ENCODE measurements around the gene RHOF.
"Not testable (repeated sequence)": the region's sequence is repeated elsewhere in the genome, so short reads cannot be mapped to it uniquely, and the experiment has no call there.

Gene RHOF

DNA sequence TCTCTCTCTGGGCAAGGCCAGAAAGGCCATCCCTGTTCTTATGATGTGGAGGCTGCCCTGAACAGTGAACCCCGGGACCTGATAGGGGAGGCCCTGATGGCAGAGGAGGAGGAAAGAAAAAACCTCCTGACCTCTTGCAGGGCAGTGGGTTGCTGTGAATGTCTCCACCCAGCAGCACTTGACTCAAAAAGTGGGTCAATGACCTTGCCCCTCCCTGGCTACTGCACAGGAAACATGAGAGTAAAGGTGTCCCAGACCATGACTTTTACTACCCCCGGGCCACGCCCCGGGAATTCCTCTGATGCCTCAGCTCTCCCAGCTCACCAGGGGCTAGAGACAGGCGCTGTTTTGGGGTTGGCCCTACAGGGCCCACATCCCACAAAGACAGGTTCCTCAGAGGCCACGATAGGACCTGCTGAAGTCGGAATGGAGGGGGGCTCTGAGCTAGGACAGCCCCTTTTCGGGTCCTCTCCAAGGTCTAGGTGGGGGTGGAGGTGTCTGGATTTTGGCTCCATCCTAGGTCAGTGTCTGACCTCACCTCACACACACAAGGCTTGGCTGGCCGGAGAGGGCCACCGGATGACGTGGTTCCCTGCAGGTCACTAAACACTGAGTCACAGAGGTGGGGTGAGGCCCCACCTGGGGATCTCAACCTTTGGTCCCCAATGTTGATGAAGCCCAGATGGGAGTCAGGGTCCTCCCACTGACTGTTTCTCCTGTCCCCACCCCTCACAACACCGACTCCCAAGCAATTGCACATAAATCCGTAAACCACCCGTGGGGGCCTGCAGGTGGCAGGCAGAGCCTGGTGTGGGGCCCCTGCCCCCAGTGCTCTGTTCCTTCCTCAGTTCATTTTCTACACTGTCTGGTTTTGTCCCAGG lies 1.6 kb downstream of the RHOF start:
- no peak for DNase-seq

DNA sequence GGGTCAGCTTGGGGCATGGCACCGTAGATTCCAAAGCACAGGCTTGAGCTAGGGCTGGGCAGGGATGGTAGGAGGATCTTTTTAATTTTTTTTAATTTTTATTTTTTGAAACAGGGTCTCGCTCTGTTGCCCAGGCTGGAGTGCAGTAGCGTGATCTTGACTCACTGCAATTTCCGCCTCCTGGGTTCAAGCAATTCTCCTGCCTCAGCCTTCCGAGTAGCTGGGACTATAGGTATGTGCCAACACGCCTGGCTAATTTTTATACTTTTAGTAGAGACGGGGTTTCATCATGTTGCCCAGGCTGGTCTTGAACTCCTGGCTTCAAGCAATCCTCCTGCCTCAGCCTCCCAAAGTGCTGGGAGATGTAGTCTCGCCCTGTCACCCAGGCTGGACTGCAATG lies 2.7 kb downstream of the RHOF start:
- not testable (repeated sequence) for DNase-seq

DNA sequence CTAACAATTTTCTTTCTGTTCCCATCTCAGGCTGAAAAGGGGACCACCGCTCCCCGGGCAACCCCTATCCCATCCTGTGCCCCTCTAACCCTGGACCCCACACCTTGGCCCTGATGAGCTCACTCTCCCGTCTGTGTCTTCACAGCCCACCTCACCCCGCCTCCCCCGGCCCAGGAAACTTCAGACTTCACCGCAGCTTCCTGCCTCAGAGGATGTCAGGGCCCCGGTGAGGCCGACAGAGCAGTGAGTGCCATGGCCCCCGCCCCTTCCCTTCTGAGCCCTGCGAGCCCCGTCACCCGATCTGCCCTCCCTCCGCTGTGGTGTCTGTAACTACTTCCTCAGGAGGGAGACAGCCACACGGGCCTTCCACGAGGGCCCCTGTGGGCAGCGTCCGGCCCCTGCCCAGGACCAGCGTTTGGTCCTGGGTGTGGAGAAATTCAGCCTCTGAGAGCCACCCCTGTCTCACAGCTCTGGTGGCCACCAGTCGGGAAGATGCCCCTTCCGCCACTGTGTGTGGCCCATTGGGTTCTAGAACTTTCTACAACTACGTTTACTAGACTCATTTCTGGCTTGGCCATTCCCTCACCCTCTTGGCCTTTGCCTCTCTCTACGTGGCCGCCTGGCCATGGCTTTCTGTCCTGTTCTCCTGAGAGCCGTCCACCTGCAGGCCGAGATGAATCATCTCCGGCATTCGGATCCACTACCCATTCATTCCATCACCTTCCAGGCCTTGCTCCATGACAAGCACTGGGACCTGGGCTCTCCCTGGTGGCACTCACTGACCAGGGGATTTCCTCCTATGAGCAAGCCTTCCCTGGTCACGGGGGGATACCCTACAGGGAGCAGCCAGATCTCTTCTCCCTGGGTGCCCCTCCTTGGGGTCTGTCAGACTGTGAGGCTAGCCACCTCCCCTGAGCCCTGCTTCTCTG lies 3.4 kb downstream of the RHOF start:
- no peak for DNase-seq

DNA sequence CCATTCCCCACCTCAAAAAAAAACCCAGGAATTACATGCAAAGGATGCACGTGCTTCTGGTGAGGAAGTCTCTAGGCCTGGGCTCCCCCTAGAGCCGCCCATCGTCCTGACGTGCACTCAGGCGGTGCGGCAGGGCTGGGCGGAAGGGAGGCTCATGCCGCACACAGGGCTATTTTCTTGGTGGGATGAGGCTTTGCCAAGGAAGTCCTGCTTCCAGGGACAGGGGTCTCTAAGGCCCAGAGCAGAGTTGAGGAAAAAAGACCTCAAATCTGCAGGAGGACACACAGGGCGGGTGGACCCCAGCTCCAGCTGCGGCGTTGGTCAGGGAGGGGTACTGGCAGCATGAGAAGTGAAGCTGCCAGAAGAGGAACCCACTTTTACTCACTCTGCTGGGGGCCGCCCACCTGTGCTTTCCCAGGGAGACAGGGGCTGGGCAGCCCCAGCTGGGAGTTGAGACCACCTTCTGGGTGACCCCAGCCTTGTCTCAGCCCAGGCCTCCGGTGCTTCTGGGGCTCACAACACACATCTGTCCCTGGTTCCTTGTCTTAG lies 4.2 kb downstream of the RHOF start:
- DNase-seq, result no peak

DNA sequence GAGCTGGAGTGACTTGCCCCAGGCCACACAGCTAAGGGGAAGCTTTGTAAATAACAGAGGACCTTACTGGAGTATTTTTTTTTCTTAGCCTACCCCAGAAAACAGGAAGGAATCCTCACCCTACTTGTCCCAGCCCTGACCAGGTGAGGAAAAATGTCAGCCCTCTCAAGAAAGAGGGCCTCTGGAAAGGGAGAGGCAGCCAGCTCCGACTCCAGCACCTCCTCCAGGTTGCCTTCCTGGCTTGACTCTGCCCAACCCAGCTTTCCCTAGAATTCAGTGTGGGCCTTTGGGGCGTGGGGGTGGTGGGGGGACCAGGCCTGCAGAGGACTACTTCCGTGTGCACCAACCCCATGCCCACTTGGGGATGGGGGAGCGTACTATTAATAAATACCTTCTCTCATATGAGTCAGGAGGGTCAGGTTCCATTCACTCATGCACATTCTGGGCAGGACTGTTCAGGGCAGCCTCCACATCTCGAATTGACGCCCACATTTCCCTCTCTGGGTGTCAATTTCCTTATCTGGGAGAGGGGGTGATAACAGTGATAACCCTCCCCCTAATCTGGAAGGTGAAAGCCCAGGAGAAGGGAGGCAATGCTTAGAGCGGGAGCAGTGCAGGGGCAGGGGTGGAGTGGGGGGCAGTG lies 5.2 kb downstream of the RHOF start:
- DNase-seq, result no peak

DNA sequence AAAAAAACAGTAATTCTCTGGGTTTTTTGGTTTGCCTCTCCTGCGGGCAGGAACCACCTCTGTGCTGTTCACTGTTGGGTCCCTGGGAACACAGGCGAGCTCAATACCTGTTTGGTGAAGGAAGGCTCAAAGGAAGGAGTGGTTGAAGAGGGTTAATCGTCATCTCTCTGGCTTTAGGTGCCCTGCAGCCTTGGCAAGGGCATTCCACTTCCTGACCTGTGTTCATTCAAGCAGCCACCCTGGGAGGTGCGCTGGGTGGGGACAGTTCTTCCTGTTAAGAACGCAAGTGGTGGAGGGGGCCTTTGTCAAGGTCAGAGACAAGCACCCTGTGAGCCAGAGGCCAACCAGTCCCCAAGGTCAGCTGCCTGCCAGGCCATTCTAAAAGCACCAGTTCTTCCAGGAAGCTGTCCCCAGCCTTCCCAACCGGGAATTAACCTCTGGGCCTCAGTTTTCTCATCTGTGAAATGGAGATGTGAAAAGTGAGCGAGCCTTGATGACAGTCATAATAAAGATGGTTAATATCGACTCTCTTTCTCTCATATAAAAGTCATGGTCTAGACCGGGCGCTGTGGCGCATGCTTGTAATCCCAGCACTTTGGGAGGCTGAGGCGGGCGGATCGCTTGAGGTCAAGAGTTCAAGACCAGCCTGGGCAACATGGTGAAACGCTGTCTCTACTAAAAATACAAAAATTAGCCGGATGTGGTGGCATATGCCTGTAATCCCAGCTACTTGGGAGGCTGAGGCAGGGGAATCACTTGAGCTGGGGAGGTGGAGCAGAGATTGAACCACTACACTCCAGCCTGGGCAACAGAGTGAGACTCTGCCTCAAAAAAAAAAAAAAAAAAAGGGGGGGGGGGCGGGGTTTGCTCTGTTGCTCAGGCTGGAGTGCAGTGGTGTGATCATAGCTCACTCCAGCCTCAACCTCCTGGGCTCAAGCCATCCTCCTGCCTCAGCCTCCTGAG lies 6.1 kb downstream of the RHOF start:
- no peak for DNase-seq

DNA sequence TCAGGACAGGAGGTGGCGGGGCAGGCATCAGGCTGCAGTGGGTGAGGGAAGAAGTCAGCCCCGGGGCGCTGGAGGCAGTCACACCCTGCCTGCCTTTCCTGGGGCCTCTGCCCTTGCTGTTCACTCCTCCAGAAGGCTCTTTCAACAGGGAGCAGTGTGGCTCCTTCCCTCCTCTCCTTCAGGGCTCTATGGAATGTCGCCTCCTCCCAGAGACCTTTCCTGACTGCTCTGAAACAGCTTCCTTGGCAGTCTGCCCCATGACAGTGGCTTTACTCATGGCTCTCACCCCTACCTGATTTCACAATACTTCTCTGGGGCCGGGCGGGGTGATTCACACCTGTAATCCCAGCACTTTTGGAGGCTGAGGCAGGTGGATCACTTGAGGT lies 7.1 kb downstream of the RHOF start:
- no peak for DNase-seq

DNA sequence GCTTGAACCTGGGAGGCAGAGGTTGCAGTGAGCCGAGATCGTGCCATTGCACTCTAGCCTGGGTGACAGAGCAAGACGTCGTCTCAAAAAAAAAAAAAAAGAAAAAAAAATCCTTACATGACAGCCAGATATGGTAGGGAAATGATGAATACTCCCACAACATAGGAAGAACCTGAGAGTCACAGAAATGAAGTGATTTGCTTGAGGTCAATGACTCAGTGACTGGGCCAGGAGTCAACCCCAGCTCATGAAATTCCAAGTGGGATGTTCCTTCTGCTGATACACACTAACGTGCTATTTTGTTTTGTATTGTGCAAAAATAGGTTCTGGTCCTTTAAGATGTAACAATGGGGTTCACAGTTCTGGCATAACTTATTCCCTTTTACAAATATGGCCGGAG lies 9.0 kb downstream of the RHOF start:
- no peak for DNase-seq

DNA sequence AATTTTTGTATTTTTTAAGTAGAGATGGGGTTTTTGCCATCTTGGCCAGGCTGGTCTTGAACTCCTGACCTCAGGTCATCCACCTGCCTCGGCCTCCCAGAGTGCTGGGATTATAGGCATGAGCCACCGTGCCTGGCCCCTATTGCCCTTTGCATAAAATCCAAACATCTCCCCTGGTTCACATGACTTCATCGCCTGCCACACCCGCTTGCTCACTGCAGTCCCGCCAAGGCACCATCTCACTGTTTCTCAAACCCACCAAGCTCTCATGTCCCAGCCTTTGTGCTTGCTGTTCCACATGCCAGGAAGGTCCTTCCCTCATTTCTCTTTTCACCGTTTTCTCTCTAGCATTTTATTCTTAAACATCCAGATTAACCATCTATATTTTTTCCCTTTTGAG lies 9.7 kb downstream of the RHOF start:
- no peak for DNase-seq

DNA sequence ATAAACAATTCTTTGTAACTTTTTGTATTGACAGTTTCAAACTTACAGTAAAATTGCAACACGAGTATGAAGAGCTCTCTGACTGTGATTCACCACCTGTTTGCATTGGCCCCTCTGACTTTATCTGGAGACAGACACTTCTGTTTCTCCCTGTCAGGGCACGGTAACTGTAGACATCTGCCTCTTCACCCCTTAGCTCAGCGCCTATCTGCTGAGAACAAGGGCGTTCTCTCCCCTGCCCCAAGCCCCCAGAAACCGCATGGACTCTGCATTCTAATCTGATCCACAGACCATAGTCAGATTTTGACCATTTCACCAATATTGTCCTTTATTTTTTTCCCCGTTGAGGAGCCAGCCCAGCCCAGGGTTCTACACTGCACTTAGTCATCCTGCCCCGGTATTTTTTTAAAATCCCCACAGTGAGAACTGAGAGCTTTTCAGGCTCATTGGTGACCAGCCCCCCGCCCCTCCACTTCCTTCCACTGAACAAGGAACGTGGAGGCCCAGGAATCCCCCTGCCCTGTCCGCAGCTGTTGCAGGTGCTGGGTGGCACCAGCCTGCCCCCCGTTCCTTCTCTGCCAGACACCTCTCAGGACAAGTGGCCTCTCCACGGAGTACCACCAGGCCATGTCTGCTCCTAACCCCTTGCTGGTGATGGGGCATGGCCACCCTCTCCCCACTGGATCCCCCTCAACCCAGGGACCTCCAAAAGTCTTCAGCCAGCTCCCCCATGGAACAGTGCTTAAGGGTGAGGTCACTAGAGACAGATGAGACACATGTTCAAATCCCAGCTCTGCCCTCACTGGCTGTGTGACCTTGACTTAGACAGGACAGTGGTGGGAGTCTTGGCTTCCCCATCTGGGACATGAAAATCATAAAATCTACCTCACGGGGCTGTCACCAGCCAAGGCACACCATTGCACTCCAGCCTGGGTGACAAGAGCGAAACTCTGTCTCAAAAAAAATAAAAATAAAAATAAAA lies 11.2 kb downstream of the RHOF start:
- peak; percentile 22 for DNase-seq

DNA sequence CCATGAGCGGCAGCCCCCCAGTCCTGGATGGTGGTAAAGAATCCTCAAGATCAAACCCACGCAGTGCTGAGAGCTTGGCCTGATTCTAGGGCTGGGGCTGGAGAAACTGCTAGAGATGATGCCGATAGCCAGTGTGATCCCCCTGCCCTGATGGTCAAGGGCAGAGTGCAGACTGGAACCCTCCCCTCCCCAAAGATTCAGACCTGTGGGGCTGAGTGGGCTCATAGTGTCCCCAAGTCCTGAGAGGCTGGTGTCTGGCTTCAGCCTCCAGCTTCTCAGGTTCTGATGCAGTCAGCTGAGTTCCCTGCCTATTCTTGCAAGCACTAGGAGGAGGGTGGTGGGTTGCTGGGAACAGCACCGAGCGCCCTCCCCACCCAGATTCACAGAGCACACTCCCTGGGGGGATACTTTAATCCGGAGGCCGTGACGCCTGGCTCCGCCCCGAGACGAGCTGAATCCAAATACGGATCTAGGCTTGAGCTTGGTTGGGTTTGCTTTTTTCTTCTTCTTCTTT lies 11.9 kb downstream of the RHOF start:
- no peak for DNase-seq

DNA sequence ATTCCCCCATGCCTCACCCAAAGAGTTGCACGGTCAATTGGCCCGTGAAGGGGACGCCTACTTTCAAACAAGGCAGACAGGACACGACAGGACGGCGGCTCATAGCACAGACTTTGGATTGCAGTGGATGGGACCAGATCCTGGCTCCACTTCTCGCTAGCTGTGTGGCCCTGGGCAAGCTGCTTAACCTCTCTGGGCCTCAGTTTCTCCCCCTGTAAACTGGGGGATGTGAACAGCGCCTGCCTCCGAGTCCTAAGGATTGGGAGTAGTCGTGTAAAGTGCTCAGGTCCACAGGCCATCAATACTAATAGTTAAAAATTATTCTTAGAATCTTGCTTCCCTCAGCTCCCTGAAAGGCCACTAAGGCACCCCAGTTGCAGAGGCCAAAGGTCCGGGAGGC lies 13.1 kb downstream of the RHOF start:
- DNase-seq, result no peak

DNA sequence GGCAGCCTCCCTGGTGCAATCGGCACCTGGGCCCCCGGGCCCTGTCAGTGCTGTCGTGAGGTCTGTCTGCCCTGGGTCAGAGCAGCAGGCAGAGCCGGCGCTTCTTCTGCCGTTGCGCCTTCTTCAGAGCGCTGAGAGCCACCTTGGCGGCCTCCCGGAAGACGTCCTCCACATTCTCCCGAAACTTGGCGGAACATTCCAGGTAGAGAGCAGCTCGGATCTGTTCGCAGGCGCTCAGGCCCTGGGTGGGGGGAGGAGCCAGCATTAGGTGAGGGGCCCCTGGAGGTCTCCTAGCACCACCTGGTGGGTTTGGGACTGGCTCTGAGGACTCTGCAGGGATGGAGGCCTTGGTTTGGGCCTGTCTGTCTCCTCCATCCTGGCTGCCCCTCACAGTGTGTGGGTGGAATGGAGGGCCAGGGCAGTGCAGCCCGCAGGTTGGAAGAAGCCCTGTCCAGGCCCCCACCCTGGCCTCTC lies 14.0 kb downstream of the RHOF start:
- DNase-seq, result no peak

DNA sequence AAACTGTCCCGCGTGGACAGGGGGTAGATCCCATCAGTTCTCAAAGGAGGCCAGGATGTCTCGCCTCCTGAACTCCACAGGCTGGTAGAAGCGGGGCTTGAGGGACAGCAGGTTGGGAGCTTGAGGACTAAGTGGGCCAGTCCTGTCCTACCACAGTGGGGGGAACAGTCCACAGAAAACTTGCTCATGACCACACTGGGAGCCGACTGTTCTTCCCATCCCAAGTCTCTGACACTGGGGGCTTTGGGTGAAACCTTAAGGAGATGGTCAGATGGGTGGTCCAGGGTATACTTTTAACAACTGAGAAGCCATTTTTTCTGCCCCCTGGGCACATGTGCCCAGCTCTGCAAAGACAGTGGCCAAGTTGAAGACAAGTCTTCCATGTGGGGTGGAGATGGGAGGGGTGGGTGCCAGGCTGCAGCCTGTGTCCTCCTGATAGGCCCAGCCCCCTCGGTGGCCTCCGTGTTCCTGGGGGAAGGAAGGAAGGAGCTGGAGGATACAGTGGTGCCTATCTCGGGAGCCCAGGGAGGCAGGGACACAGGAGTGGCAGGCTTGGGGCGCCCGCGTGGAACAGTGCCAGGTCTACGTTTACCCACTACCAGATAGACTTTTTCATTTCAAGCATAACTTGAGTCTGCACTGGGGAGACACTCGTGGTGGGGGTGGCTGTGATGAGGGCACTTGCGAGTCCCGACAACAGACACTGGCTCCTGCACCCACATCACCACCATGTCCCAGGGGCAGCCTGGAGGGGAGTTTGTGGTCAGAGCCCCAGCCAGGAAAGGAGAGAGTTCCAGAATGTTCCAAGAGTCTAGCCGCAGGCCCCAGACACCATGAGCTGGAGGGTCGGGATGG lies 14.7 kb downstream of the RHOF start:
- no peak for DNase-seq

DNA sequence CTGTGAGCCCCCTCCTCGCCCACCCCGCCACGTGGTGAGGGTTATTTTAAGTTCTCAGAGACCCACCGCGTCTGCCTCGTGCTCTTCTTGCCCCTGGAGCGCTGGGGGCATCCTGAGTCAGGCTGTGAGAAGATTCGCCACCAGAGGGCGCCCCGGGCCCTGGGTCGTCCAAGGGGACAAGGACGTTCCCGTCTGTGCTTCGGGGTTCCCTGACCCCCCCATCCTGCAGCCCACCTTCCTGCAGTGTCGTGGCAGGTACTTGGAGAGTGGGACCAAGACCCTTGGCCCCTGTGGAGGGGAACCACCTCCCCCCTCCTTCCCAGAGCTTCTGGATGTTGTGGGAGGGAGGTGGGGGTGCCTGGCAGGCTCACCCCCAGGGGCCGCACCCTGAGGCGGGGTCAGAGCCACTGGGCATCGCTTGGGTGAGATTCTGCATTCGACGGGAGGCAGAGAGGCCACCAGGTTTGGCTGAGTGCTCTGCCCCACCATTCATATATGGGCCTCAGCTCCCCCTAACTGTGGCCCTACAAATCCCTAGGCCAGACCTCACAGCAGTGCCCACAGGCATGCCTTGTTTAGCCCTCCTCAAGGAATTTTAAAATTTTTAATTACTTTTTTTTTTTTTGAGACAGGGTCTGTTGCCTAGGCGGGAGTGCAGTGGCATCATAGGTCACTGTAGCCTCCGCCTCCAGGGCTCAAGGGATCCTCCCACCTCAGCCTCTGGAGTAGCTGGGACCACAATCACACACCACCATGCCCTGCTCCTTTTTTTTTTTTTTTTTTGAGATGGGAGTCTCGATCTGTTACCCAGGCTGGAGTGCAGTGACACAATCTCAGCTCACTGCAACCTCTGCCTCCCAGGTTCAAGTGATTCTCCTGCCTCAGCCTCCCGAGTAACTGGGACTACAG lies 17.0 kb downstream of the RHOF start:
- DNase-seq, result no peak

DNA sequence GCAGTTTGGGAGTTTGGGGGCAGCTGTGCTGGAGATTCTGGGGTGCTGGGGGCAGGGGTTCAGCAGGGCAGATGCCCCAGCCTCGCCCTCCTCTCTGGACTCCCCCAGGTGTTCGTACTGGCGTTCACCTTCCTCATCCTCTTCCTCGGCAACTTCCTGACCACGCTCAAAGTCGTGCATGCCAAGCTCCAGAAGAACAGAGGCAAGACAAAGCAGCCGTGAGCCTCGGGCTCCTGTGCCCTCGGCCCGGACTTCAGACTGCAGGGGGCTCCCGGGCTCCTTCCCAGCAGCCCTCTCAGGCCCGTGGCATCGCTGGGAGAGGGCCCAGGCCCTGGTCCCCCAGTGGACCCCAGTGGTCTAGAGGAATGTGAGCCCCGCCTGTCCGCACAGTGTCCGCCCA lies 18.0 kb downstream of the RHOF start:
- DNase-seq, result no peak

DNA sequence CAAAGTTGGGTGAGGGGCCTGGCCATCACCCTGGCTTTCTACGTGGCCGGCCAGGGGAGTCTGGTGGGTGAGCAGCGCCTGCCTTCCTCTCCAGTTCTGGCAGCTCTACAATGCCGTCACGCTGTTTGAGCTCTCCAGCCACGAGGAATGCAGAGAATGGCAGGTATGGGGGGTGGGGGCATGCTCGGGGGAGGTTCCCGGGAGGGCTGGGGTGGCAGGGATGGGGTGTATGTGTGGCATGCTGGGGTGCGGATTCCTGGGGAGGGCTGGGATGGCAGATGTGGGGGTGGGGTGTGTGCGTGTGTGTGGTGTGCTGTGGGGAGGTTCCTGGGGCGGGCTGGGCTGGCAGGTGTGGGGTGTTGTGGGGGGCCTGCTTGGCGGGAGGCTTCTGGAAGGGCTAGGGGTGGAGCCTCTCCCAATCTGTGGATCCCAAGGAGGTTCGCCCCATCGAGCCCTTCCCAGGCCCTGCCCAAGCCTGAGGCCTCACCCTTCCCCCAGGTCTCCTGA lies 18.5 kb downstream of the RHOF start:
- DNase-seq, result no peak
